Panc1 (cell line): Measurements from ENCODE around the gene CACNA1I. TPM values are rescaled to one million over a fixed set of nuclear protein-coding genes. Genes with fewer than 3 reads are reported as not detected.

Experiments used
- ATAC-seq: fragments of 200-7000 bp; cut with Tn5 transposase; 2 replicates; pipeline ENCODE4 v1.9.1; 2020; ENCODE audit warnings: mild to moderate bottlenecking, moderate library complexity
- BruUV-seq: library from RNA; stranded (reverse); fragments of 400-500 nt; replicated peaks from 2 replicates; lab custom pipeline; 2021; lab: Mats Ljungman, UMichigan
- CTCF ChIA-PET: fragments of 300-600 bp; sonication (Branson Sonifier 250); formaldehyde crosslinking; loops from one replicate; lab custom pipeline; 2022; ENCODE audit warnings: antibody characterized with exemption; lab: Charles Lee
- POLR2A ChIA-PET: fragments of 300-600 bp; sonication (Branson Sonifier 250); formaldehyde crosslinking; loops from one replicate; lab custom pipeline; 2022; ENCODE audit warnings: antibody characterized with exemption; lab: Charles Lee
- DNase-seq: peaks from one replicate; pipeline ENCODE4 v3.0.0-alpha.2; 2010; ENCODE audit warnings: low read depth, low spot score
- H3K27ac ChIP-seq: 2 replicates; pipeline ENCODE4 v1.5.1; 2011; ENCODE audit warnings: mild to moderate bottlenecking, low read length, inconsistent platforms
- H3K27me3 ChIP-seq: fragments of 200-500 bp; sonication (Bioruptor generic); 2 replicates; pipeline ENCODE4 v1.6.0; 2014; ENCODE audit warnings: low read length, inconsistent platforms; ENCODE audit not compliant: control insufficient read depth, insufficient read depth
- H3K36me3 ChIP-seq: fragments of 200-500 bp; sonication (Bioruptor generic); 2 replicates; pipeline ENCODE4 v1.5.1; 2014; ENCODE audit warnings: inconsistent platforms, mild to moderate bottlenecking, low read length, moderate library complexity; ENCODE audit not compliant: control insufficient read depth, insufficient read depth
- H3K4me1 ChIP-seq: 2 replicates; pipeline ENCODE4 v1.5.1; 2011; ENCODE audit warnings: inconsistent platforms, mild to moderate bottlenecking, low read length, moderate library complexity; ENCODE audit not compliant: control insufficient read depth, insufficient read depth
- H3K4me3 ChIP-seq, 2 experiments: 2 replicates each; pipeline ENCODE4 v1.5.1; 2011 to 2012; ENCODE audit warnings: low read depth in 2 of 2, low read length in 2 of 2, mild to moderate bottlenecking in 2 of 2, inconsistent platforms in 1 of 2, moderate library complexity in 1 of 2
- H3K9me3 ChIP-seq: fragments of 200-500 bp; sonication (Bioruptor generic); 2 replicates; pipeline ENCODE4 v1.5.1; 2014; ENCODE audit warnings: low read depth, mild to moderate bottlenecking, inconsistent platforms, low read length, moderate library complexity; ENCODE audit not compliant: control insufficient read depth, insufficient read depth
- CTCF ChIP-seq: fragments of 450-650 bp; IDR thresholded peaks from 2 replicates; pipeline ENCODE4 v1.5.1; 2017; ENCODE audit warnings: mild to moderate bottlenecking
- POLR2AphosphoS5 ChIP-seq: IDR thresholded peaks from 2 replicates; pipeline ENCODE4 v1.6.1; 2012; ENCODE audit warnings: mild to moderate bottlenecking, low read depth, low read length, moderate library complexity
- SIN3A ChIP-seq: IDR thresholded peaks from 2 replicates; pipeline ENCODE4 v1.6.1; 2012; ENCODE audit warnings: low read depth, mild to moderate bottlenecking, low read length, moderate library complexity, borderline replicate concordance; ENCODE audit not compliant: insufficient read depth
- TCF7L2 ChIP-seq: IDR thresholded peaks from 2 replicates; pipeline ENCODE4 v1.6.1; 2011; ENCODE audit warnings: mild to moderate bottlenecking, low read depth, low read length, inconsistent platforms
- in situ Hi-C: cut with HindIII; loops from 2 replicates; pipeline ENCODE4 v1.10.0; 2016; ENCODE audit warnings: low sequenced_read_pairs, low pct_unique_long_range_greater_than_20kb
- intact Hi-C: fragments of 100-400 bp; cut with micrococcal nuclease; formaldehyde crosslinking; loops from one replicate; pipeline ENCODE4 v1.10.0; 2022; ENCODE audit not compliant: unreplicated experiment
- total RNA-seq: library from RNA; stranded (reverse); gene quantifications from one replicate; pipeline ENCODE4 v1.2.1, GENCODE V29; 2021; ENCODE audit not compliant: unreplicated experiment
- TF ChIP-seq, protein P1 (sequence below), 2 experiments: IDR thresholded peaks; 2 replicates each; pipeline ENCODE4 v1.6.1; 2011 to 2012; ENCODE audit warnings: low read depth in 2 of 2, control low read depth in 1 of 2, low read length in 1 of 2, mild to moderate bottlenecking in 1 of 2, moderate library complexity in 1 of 2; ENCODE audit not compliant: insufficient read depth in 1 of 2

CACNA1I gene
- total RNA-seq, 1 experiment from 2014 or later = 0.23 TPM

DNA sequence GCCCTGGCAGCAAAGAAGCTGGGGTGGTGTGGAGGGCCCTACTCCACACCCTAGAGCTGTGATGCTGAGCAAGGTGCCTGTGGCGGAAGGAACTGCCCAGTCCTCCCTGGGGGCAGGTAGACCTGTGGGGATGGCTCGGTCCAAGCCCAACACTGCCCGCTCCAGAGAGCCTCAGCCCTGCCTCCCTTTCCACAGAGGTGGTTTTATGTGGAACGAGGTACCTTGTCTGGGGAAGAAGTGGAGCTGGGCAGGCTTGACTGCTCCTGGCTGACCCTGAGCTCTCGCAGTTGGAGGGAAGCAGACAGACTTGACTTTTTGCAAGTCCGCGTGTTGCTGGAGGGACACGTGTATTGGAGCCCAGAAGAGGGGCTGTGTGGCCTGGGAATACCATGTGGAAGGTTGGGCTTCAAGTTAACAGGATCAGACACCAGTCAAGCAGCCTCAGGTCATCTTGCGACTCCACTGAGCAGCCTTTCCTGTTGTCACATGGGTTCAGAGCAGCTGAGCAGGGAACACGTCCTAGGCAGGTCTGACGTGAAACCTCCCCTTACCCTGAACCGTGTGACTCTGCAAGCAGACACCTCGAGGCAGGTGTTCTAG lies 117.7 kb downstream of the CACNA1I start:
- no peaks in the 10 kb centered on the region for H3K27me3 ChIP-seq
- intact Hi-C loops = no loop called here
- DNase-seq (no peak), ATAC-seq (no peak)
- in situ Hi-C loops = no loop called here
- no peak overlapping the region for H3K4me3 ChIP-seq
- no TSS peak for BruUV-seq
- no peak for TF ChIP-seq CTCF
- no peak for TF ChIP-seq TCF7L2
- TF ChIP-seq SIN3A = no peak
- H3K36me3 ChIP-seq = no peaks in the 10 kb centered on the region
- POLR2A ChIA-PET = no interaction called here
- H3K27ac ChIP-seq = no peak overlapping the region
- CTCF ChIA-PET = no interaction called here
- H3K4me1 ChIP-seq = no peaks in the 10 kb centered on the region; the same call in 1 of the 2 replicates
- H3K9me3 ChIP-seq = no peaks in the 10 kb centered on the region

GRCh38 chr22:39689421-39689820 lies 118.9 kb downstream of the CACNA1I start:
- CTCF ChIA-PET = no interaction called here
- Histone ChIP-seq H3K4me3 (no peak overlapping the region), H3K27ac (no peak overlapping the region), H3K4me1 (no peaks in the 10 kb centered on the region; the same call in 1 of the 2 replicates), H3K36me3 (no peaks in the 10 kb centered on the region), H3K27me3 (no peaks in the 10 kb centered on the region), H3K9me3 (no peaks in the 10 kb centered on the region)
- no peak for DNase-seq
- intact Hi-C loops = no loop called here
- in situ Hi-C loops = no loop called here
- POLR2A ChIA-PET = interaction anchor here (0.7 kb wide), 1 partner anchor 81 kb away, joined by 5 read pairs; no protein-coding TSS in a partner anchor
- no peak for ATAC-seq
- TF ChIP-seq SIN3A = no peak
- TF ChIP-seq, protein P1, sequence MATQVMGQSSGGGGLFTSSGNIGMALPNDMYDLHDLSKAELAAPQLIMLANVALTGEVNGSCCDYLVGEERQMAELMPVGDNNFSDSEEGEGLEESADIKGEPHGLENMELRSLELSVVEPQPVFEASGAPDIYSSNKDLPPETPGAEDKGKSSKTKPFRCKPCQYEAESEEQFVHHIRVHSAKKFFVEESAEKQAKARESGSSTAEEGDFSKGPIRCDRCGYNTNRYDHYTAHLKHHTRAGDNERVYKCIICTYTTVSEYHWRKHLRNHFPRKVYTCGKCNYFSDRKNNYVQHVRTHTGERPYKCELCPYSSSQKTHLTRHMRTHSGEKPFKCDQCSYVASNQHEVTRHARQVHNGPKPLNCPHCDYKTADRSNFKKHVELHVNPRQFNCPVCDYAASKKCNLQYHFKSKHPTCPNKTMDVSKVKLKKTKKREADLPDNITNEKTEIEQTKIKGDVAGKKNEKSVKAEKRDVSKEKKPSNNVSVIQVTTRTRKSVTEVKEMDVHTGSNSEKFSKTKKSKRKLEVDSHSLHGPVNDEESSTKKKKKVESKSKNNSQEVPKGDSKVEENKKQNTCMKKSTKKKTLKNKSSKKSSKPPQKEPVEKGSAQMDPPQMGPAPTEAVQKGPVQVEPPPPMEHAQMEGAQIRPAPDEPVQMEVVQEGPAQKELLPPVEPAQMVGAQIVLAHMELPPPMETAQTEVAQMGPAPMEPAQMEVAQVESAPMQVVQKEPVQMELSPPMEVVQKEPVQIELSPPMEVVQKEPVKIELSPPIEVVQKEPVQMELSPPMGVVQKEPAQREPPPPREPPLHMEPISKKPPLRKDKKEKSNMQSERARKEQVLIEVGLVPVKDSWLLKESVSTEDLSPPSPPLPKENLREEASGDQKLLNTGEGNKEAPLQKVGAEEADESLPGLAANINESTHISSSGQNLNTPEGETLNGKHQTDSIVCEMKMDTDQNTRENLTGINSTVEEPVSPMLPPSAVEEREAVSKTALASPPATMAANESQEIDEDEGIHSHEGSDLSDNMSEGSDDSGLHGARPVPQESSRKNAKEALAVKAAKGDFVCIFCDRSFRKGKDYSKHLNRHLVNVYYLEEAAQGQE (IDR thresholded peaks at IDR 0.05; ENCODE audit: insufficient read depth in 1 of 2, low read depth in 2 of 2, low read length in 1 of 2) = no peak
- TF ChIP-seq POLR2AphosphoS5 = no peak
- TF ChIP-seq CTCF = no peak
- no peak for TF ChIP-seq TCF7L2
- BruUV-seq = no TSS peak
